ENCODE results near the gene PRR14L.

PRR14L gene

DNA sequence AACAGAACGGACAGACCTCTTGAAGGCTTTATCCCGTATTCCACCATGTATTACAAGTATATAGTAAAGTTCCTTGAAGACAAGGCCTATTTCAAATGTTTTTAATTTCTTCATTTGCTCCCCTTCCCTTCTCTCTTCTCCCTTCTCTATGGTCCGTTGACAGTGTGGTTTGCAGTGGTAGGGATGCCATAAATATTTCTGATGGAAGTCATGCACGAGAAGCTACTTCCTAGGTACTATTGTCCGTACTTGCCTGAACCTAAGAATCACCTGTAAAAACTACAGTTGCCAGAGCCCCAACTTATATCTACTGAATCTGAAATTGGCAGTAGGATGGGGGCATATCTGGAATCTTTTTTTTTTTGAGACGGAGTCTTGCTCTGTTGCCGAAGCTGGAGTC is 90.7 kb downstream of the PRR14L start:
- peaks cover 9% of the 10 kb centered on the region for H3K4me1 ChIP-seq (ENCODE audit: insufficient read depth, low read length, poor library complexity, severe bottlenecking)
- TF ChIP-seq EZH2phosphoT487 (IDR thresholded peaks at IDR 0.05; ENCODE audit: borderline replicate concordance) (no peak), CTCF (conservative IDR thresholded peaks at IDR 0.05; ENCODE audit: low read length) (no peak)

DNA sequence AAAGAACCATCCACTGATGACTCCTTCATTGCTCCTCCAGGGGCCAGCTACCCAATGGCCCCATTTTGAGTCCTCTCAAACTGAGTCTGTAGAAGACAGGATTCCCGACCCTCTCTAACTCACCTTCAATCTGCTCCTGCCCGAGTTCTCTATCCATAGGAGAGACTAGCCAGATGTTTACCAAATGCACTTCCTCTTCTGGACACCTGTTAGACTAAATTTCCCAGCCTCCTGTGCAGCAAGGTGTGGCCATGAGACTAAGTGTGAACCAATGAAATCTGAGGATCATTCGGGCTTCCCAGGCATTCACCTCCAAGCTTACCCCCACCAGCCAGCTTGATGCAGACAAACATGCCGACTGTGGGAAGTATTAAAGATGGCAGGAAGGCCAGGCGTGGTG is 95.5 kb downstream of the PRR14L start:
- Histone ChIP-seq H3K36me3 (ENCODE audit: insufficient read depth, low read length) (peaks cover 7% of the 10 kb centered on the region; the same call in 1 of the 2 replicates), H3K9ac (ENCODE audit: low read depth, low read length, poor library complexity, severe bottlenecking) (no peak overlapping the region), H3K9me2 (replicated peaks; ENCODE audit: low read depth, low read length) (no peaks in the 10 kb centered on the region), H3K9me3 (ENCODE audit: insufficient read depth, low read depth, low read length) (no peaks in the 10 kb centered on the region), H2AFZ (ENCODE audit: low read length) (no peak overlapping the region), H3K79me2 (ENCODE audit: insufficient read depth, low read length) (peaks cover 47% of the 10 kb centered on the region), H3K4me3 (ENCODE audit: low read length, poor library complexity, severe bottlenecking) (no peak overlapping the region), H3K4me2 (ENCODE audit: low read depth, low read length, poor library complexity, severe bottlenecking) (no peak overlapping the region), H3F3A (ENCODE audit: low read depth) (no peaks in the 10 kb centered on the region), H4K20me1 (ENCODE audit: insufficient read depth, low read length, poor library complexity, severe bottlenecking) (peaks cover 2% of the 10 kb centered on the region), H3K27me3 (ENCODE audit: insufficient read depth, low read length, poor library complexity, severe bottlenecking) (no peaks in the 10 kb centered on the region), H3K4me1 (ENCODE audit: insufficient read depth, low read length, poor library complexity, severe bottlenecking) (no peaks in the 10 kb centered on the region)
- TF ChIP-seq CTCF (conservative IDR thresholded peaks at IDR 0.05; ENCODE audit: low read length) (no peak), EZH2phosphoT487 (IDR thresholded peaks at IDR 0.05; ENCODE audit: borderline replicate concordance) (no peak)

More for the DNA sequence above, 90.7 kb downstream of the PRR14L start:
- H2AFZ ChIP-seq (ENCODE audit: low read length): no peak overlapping the region
- H3K4me2 ChIP-seq (ENCODE audit: low read depth, low read length, poor library complexity, severe bottlenecking): no peak overlapping the region
- no peak overlapping the region for H3K4me3 ChIP-seq (ENCODE audit: low read length, poor library complexity, severe bottlenecking)
- no peak overlapping the region for H3K9ac ChIP-seq (ENCODE audit: low read depth, low read length, poor library complexity, severe bottlenecking)
- peaks cover 54% of the 10 kb centered on the region for H3K79me2 ChIP-seq (ENCODE audit: insufficient read depth, low read length)
- no peaks in the 10 kb centered on the region for H3F3A ChIP-seq (ENCODE audit: low read depth)
- no peaks in the 10 kb centered on the region for H3K9me3 ChIP-seq (ENCODE audit: insufficient read depth, low read depth, low read length)
- peaks cover 2% of the 10 kb centered on the region for H4K20me1 ChIP-seq (ENCODE audit: insufficient read depth, low read length, poor library complexity, severe bottlenecking)
- H3K36me3 ChIP-seq (ENCODE audit: insufficient read depth, low read length): no peaks in the 10 kb centered on the region
- H3K9me2 ChIP-seq (replicated peaks; ENCODE audit: low read depth, low read length): no peaks in the 10 kb centered on the region
- H3K27me3 ChIP-seq (ENCODE audit: insufficient read depth, low read length, poor library complexity, severe bottlenecking): no peaks in the 10 kb centered on the region

DNA sequence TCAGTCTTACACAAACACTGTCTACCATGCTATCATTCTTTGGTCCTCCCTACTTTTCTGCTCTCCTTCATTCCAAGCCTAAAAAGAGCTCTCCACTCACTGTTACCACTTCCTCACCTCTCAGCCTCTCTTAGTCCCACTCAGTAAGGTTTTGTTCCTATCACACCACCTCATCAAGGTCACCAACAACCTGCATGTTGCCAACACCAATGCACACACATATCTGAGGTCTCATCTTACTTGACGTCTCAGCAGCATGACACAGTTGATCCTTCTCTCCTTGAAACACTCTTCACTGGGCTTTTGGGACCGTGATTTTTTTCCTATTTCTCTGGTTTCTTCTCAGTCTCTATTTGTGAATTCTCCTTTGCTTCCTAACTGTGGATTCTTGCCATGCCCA is 96.0 kb downstream of the PRR14L start:
- Histone ChIP-seq H3K4me3 (ENCODE audit: low read length, poor library complexity, severe bottlenecking) (no peak overlapping the region), H3K79me2 (ENCODE audit: insufficient read depth, low read length) (peaks cover 42% of the 10 kb centered on the region), H4K20me1 (ENCODE audit: insufficient read depth, low read length, poor library complexity, severe bottlenecking) (no peaks in the 10 kb centered on the region), H3K9me3 (ENCODE audit: insufficient read depth, low read depth, low read length) (no peaks in the 10 kb centered on the region), H3K9ac (ENCODE audit: low read depth, low read length, poor library complexity, severe bottlenecking) (no peak overlapping the region), H3K9me2 (replicated peaks; ENCODE audit: low read depth, low read length) (no peaks in the 10 kb centered on the region), H3K27me3 (ENCODE audit: insufficient read depth, low read length, poor library complexity, severe bottlenecking) (no peaks in the 10 kb centered on the region), H3K4me2 (ENCODE audit: low read depth, low read length, poor library complexity, severe bottlenecking) (no peak overlapping the region), H3K36me3 (ENCODE audit: insufficient read depth, low read length) (peaks cover 7% of the 10 kb centered on the region; the same call in 1 of the 2 replicates), H3F3A (ENCODE audit: low read depth) (no peaks in the 10 kb centered on the region), H2AFZ (ENCODE audit: low read length) (no peak overlapping the region), H3K4me1 (ENCODE audit: insufficient read depth, low read length, poor library complexity, severe bottlenecking) (no peaks in the 10 kb centered on the region)
- TF ChIP-seq EZH2phosphoT487 (IDR thresholded peaks at IDR 0.05; ENCODE audit: borderline replicate concordance) (no peak), CTCF (conservative IDR thresholded peaks at IDR 0.05; ENCODE audit: low read length) (no peak)

All from Loucy (cell line).